HG02981 (cell line): Measurements from ENCODE around the gene ZBED1.
"Not testable (repeated sequence)": the region's sequence is repeated elsewhere in the genome, so short reads cannot be mapped to it uniquely, and the experiment has no call there.

Experiments
- ATAC-seq: cut with Tn5 transposase; IDR thresholded peaks from one replicate; pipeline ENCODE4 v1.9.1; 2021; ENCODE audit warnings: mild to moderate bottlenecking, moderate library complexity; ENCODE audit not compliant: unreplicated experiment

The ZBED1 gene

GRCh38 chrX:2477313-2477712 is 23.5 kb downstream of the ZBED1 start:
- not testable (repeated sequence) for ATAC-seq

GRCh38 chrX:2474963-2475726 is 25.6 kb downstream of the ZBED1 start:
- no peak for ATAC-seq

GRCh38 chrX:2474280-2474962 is 26.4 kb downstream of the ZBED1 start:
- no peak for ATAC-seq

- not testable (repeated sequence) for ATAC-seq
Measured at GRCh38 chrX:2473064-2473463, 27.7 kb downstream of the ZBED1 start.

- no peak for ATAC-seq
Measured at GRCh38 chrX:2471641-2472040, 29.1 kb downstream of the ZBED1 start.

GRCh38 chrX:2471126-2471525 is 29.6 kb downstream of the ZBED1 start:
- ATAC-seq = not testable (repeated sequence)

- ATAC-seq = not testable (repeated sequence)
Measured at GRCh38 chrX:2469852-2470251, 30.9 kb downstream of the ZBED1 start.

- no peak for ATAC-seq
Measured at GRCh38 chrX:2469196-2469685, 31.5 kb downstream of the ZBED1 start.

- ATAC-seq = no peak
Measured at GRCh38 chrX:2468261-2469195, 32.2 kb downstream of the ZBED1 start.

- ATAC-seq = no peak
Measured at GRCh38 chrX:2466876-2467656, 33.7 kb downstream of the ZBED1 start.

- no peak for ATAC-seq
Measured at GRCh38 chrX:2464677-2465166, 36.1 kb downstream of the ZBED1 start.

- ATAC-seq = no peak
Measured at GRCh38 chrX:2463973-2464676, 36.7 kb downstream of the ZBED1 start.

- not testable (repeated sequence) for ATAC-seq
Measured at GRCh38 chrX:2463481-2463880, 37.3 kb downstream of the ZBED1 start.

GRCh38 chrX:2462780-2463179 is 38.0 kb downstream of the ZBED1 start:
- ATAC-seq = no peak

- ATAC-seq = no peak
Measured at GRCh38 chrX:2462074-2462473, 38.7 kb downstream of the ZBED1 start.

GRCh38 chrX:2461711-2462016 is 39.1 kb downstream of the ZBED1 start:
- ATAC-seq = no peak

GRCh38 chrX:2460821-2461710 is 39.7 kb downstream of the ZBED1 start:
- ATAC-seq = not testable (repeated sequence)

- ATAC-seq = not testable (repeated sequence)
Measured at GRCh38 chrX:2460048-2460447, 40.7 kb downstream of the ZBED1 start.

GRCh38 chrX:2458309-2458708 is 42.5 kb downstream of the ZBED1 start:
- ATAC-seq = no peak
